Cardiac muscle cell (in vitro differentiated cells and primary cell): ENCODE measurements around the gene GPC5. TPM values are rescaled to one million over a fixed set of nuclear protein-coding genes. Genes with fewer than 3 reads are reported as not detected.

Source experiments
- DNase-seq, 2 donors: peaks; one replicate each; pipeline versions ENCODE4 v3.0.0 to v3.0.0-alpha.2; 2010 to 2017; ENCODE audit warnings: low read depth in 1 of 2, low spot score in 1 of 2
- H3K27ac ChIP-seq: fragments of 200-600 bp; sonication (generic); 2 replicates; pipeline ENCODE4 v1.5.1; 2016
- H3K27me3 ChIP-seq: fragments of 200-600 bp; sonication (generic); 2 replicates; pipeline ENCODE4 v1.6.0; 2016; ENCODE audit warnings: control low read depth
- H3K36me3 ChIP-seq: fragments of 200-600 bp; sonication (generic); 2 replicates; pipeline ENCODE4 v1.5.1; 2016; ENCODE audit warnings: control low read depth
- H3K4me1 ChIP-seq: fragments of 200-600 bp; sonication (generic); 2 replicates; pipeline ENCODE4 v1.8.1; 2017; ENCODE audit warnings: low read depth, mild to moderate bottlenecking, mixed run types
- H3K4me3 ChIP-seq: fragments of 200-600 bp; sonication (generic); 2 replicates; pipeline ENCODE4 v1.5.1; 2016; ENCODE audit warnings: mild to moderate bottlenecking
- H3K9me3 ChIP-seq: fragments of 200-600 bp; sonication (generic); 2 replicates; pipeline ENCODE4 v1.5.1; 2017; ENCODE audit warnings: low read depth, mild to moderate bottlenecking, control low read depth
- polyA plus RNA-seq: library from polyadenylated mRNA; unstranded; fragments of >200 nt; fragmentation: Nextera tagmentation; extraction: Ambion mirVana; gene quantifications from 2 replicates; pipeline ENCODE4 v1.2.1, GENCODE V29; 2016
- total RNA-seq: library from RNA; depleted of rRNA; stranded (reverse); fragments of >200 nt; gene quantifications from 2 replicates; pipeline ENCODE4 v1.2.3, GENCODE V29; 2016
- TF ChIP-seq, protein P1 (sequence below): IDR thresholded peaks from 2 replicates; pipeline ENCODE4 v1.5.1; 2012; ENCODE audit warnings: low read depth, mild to moderate bottlenecking, low read length

GPC5 gene
- total and polyA plus RNA-seq, 2 experiments from 2014 or later, result 0.97 to 3.3 TPM

DNA sequence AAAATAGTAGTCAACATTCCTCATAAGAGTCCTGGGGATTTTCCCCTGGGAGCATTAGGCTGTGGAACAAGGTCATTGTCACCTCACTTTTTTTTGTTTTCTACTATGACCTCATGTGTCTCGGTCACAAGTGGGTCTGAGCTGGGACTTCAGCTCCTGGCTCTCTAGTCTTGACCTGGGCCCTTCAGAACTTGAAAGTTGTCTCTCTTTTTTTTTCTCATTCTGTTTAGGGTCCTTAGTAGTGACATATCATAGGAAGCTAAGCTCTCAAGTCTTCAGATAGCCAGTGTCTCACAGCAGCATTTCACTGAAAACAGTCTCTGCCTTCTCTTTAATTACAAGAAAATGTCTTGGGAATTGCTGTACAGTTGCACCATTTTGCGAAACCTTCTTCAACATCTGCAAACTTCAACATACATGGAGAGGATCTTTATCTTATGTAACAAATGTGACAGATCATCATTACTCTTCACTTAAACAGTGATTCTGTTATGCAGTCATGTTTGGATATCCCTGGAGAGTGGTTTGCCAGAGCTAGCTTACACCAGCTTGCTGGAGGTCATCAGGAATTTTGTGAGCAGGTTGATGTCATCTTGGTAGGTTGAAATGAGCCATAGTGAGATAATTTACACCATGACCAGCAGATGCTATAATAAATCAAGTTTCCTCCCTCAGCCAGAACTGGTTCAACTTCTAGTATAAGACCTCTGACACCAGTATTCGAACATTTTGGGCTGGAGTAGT, 131.5 kb downstream of the GPC5 start:
- H3K4me1 ChIP-seq, result no peaks in the 10 kb centered on the region
- H3K27ac ChIP-seq, result no peak overlapping the region
- TF ChIP-seq, protein P1, sequence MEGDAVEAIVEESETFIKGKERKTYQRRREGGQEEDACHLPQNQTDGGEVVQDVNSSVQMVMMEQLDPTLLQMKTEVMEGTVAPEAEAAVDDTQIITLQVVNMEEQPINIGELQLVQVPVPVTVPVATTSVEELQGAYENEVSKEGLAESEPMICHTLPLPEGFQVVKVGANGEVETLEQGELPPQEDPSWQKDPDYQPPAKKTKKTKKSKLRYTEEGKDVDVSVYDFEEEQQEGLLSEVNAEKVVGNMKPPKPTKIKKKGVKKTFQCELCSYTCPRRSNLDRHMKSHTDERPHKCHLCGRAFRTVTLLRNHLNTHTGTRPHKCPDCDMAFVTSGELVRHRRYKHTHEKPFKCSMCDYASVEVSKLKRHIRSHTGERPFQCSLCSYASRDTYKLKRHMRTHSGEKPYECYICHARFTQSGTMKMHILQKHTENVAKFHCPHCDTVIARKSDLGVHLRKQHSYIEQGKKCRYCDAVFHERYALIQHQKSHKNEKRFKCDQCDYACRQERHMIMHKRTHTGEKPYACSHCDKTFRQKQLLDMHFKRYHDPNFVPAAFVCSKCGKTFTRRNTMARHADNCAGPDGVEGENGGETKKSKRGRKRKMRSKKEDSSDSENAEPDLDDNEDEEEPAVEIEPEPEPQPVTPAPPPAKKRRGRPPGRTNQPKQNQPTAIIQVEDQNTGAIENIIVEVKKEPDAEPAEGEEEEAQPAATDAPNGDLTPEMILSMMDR, result no peak
- H3K36me3 ChIP-seq, result no peaks in the 10 kb centered on the region
- no peak for DNase-seq
- H3K4me3 ChIP-seq, result no peak overlapping the region
- no peaks in the 10 kb centered on the region for H3K27me3 ChIP-seq
- no peaks in the 10 kb centered on the region for H3K9me3 ChIP-seq

DNA sequence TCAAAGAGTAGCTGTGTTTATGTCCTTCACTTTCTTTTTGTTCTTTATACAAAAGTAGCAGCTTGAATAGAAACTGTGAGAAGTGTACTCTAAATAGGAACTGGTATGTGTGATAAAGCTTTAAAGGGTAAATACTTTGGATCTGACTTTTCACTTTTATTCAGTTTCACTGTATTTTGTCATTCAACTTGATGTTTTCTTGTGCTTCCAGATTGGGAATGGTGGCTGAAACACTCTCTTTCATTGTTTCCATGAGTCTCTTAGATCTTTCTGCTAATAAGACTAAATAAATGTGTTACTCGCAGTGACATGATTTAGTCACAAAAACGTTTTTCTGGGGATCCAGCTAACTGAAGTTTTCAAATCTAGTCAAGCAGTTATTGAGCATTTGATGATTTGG, 133.2 kb downstream of the GPC5 start:
- Histone ChIP-seq H3K27ac (no peak overlapping the region), H3K4me1 (no peaks in the 10 kb centered on the region), H3K27me3 (no peaks in the 10 kb centered on the region), H3K4me3 (no peak overlapping the region), H3K36me3 (no peaks in the 10 kb centered on the region), H3K9me3 (no peaks in the 10 kb centered on the region)
- TF ChIP-seq, protein P1, result no peak
- no peak for DNase-seq

DNA sequence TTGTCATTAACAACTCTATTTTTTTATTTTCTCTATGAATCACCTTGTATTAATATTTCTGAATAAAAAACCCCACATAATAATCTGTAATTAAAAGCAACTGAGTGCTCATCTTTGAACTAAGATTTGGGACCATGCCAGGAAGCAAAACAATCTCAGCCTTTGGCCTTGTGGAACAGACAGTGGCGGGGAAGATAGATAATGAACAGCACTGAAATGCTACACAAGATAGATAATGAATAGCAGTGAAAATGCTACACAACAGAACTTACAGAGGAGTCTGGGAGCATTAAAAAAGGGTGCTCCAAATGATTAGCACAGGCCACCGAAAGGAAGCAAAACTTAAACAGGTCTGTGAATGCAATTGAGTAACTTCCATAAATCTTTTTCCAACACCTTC, 134.9 kb downstream of the GPC5 start:
- Histone ChIP-seq H3K27me3 (no peaks in the 10 kb centered on the region), H3K4me1 (no peaks in the 10 kb centered on the region)
- TF ChIP-seq, protein P1, result no peak

DNA sequence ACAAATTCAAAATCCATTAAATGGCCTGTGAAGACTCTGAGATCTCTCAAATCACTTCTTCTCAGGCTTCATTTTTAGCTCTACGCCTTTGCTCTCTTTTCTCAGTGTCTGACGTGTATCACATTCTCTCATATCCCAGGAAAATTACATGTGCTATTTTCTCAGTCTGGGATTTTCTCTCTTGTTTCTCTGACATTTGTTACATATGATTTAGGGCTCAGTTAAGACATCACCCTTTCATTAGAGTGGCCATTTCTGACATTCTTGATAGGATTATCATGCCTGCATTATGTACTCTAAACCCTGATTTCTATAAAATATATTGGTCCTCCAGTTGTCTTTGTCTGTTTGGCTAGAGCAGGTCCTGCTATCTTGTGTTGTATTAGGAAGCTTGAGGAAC, 136.6 kb downstream of the GPC5 start:
- TF ChIP-seq, protein P1, result no peak
- no peak overlapping the region for H3K27ac ChIP-seq
- peaks cover 6% of the 10 kb centered on the region for H3K4me1 ChIP-seq
- H3K36me3 ChIP-seq, result no peaks in the 10 kb centered on the region
- no peaks in the 10 kb centered on the region for H3K9me3 ChIP-seq
- no peaks in the 10 kb centered on the region for H3K27me3 ChIP-seq
- no peak overlapping the region for H3K4me3 ChIP-seq
- no peak for DNase-seq

More for the DNA sequence above, 134.9 kb downstream of the GPC5 start:
- no peaks in the 10 kb centered on the region for H3K9me3 ChIP-seq
- no peak overlapping the region for H3K27ac ChIP-seq
- H3K4me3 ChIP-seq, result no peak overlapping the region
- H3K36me3 ChIP-seq, result no peaks in the 10 kb centered on the region
- no peak for DNase-seq

DNA sequence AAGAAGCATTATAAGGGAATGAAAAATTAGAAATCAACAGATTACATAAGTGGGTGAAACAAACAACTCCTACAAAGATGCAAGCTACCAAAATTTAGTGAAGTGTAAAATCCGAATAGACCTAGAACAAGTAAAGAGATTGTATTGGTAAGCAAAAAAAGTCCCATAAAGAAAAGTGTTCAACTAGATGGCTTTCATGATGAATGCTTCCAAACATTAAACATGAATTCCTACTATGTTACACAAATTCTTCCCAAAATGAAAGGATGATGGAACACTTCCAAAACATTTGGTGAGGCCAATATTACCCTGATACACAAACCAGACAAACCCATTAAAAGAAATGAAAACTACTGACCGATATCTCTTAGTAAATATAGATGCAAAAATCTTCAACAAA, 139.0 kb downstream of the GPC5 start:
- TF ChIP-seq, protein P1, result no peak
- no peak overlapping the region for H3K27ac ChIP-seq
- H3K9me3 ChIP-seq, result no peaks in the 10 kb centered on the region
- H3K4me3 ChIP-seq, result no peak overlapping the region
- peaks cover 16% of the 10 kb centered on the region for H3K4me1 ChIP-seq
- DNase-seq, result no peak
- H3K36me3 ChIP-seq, result no peaks in the 10 kb centered on the region
- H3K27me3 ChIP-seq, result no peaks in the 10 kb centered on the region
